ENCODE data around the gene ZNF143. TPM values are rescaled to one million over a fixed set of nuclear protein-coding genes. Genes with fewer than 3 reads are reported as not detected.

Gene ZNF143
- total and polyA plus RNA-seq, 8 donors = 17.3 to 29.4 (median 24.7) TPM

DNA sequence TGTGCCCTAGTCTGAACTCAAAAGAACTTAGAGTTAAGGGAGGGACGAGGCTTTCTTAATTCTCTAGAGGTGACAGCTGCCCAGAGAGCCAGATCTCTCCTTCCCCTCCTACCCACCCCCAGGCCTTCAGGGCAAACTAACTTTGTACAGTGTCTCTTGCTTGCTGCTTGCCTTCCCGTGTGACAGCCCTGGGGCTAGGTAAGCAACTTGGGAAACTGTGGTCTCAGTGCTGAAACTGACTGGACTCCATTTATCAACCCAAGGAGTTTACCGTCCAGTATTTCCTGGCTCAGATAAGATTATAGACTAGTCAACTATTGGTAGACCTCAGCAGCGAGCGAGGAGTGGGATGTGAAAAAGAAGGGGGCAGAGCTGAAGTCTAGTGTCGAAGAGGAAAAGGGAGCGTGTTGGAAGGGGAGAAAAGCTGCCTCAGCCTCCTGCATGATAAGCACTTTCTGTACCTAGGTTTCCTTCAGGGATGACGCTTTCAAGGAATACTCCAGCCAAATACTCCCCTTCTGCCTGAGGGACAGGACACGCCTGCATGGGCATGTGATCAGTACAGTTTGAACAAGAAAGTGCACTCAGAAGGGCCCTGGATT lies 69.3 kb downstream of the ZNF143 start:
- H3K27me3 ChIP-seq = no peaks in the 10 kb centered on the region
- H3K9me3 ChIP-seq = no peaks in the 10 kb centered on the region
- TF ChIP-seq, protein P1, sequence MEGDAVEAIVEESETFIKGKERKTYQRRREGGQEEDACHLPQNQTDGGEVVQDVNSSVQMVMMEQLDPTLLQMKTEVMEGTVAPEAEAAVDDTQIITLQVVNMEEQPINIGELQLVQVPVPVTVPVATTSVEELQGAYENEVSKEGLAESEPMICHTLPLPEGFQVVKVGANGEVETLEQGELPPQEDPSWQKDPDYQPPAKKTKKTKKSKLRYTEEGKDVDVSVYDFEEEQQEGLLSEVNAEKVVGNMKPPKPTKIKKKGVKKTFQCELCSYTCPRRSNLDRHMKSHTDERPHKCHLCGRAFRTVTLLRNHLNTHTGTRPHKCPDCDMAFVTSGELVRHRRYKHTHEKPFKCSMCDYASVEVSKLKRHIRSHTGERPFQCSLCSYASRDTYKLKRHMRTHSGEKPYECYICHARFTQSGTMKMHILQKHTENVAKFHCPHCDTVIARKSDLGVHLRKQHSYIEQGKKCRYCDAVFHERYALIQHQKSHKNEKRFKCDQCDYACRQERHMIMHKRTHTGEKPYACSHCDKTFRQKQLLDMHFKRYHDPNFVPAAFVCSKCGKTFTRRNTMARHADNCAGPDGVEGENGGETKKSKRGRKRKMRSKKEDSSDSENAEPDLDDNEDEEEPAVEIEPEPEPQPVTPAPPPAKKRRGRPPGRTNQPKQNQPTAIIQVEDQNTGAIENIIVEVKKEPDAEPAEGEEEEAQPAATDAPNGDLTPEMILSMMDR (IDR thresholded peaks at IDR 0.05) = no peak
- DNase-seq = no peak
- H3K27ac ChIP-seq = no peak overlapping the region
- H3K4me1 ChIP-seq = peaks cover 4 to 22% of the 10 kb centered on the region in 2 donors
- intact Hi-C loops (cut with DNase I) = no loop called here
- H3K4me3 ChIP-seq = no peak overlapping the region
- H3K36me3 ChIP-seq = peaks cover 4 to 41% of the 10 kb centered on the region in 2 donors
- ATAC-seq = peak; percentile 56

DNA sequence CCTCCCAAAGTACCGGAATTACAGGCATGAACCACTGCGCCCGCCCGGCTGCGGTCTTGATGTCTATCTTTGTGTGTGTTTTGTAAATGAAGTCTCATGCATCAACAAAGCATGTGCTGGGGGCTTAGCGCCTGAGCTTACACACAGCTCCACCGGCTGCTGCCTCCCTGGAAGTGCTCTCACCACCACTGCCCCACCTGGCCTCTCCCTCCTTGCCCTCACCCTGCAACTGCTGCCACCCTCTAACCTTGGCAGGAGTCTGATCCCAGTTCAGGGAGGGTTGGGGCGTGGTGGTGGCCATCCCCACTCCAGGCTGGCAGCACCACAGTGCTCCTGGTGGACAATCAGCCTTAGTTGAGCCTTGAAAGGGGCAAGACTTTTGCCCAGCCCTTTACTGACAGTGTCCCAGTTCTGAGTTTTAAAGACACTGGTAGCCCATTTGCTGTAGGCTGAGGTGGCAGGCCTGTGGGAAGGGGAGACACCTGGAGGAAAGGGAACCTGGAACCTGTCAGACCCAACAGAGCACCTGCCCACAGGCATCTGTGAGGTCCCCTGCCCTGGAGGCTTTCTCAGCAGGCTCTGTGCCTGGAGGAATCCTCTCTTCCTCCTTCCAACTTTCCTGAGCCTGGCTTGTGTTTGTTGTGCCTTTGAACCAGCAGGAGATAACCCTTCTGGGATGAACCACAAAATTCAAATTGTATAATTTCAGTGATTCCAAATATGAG lies 70.3 kb downstream of the ZNF143 start:
- Histone ChIP-seq H3K27me3 (no peaks in the 10 kb centered on the region), H3K4me3 (no peak overlapping the region), H3K36me3 (peaks cover 4 to 32% of the 10 kb centered on the region in 2 donors), H3K9me3 (no peaks in the 10 kb centered on the region), H3K4me1 (peaks cover 4 to 26% of the 10 kb centered on the region in 2 donors), H3K27ac (no peak overlapping the region)
- intact Hi-C loops (cut with DNase I) = no loop called here
- ATAC-seq (peak; percentile 53), DNase-seq (peak in 1 of 4 donors; percentile 52)
- TF ChIP-seq, protein P1 (IDR thresholded peaks at IDR 0.05) = no peak

DNA sequence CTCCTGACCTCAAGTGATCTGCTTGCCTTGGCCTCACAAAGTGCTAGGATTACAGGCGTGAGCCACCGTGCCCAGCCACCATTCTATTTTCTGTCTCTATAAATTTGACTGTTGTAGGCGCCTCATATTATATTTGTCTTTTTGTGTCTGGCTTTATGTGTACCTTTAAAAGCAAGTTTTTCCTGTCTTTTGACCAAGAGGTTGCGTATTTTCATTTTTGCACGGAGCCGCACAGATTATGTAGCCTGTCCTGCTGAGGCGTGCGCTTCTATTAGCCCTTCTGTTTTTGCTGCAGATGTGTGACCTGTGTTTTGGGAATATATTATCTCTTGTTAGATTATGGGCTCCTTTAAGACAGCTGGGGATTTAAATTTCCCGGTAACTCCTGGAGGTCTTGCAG lies 72.2 kb downstream of the ZNF143 start:
- Histone ChIP-seq H3K4me3 (no peak overlapping the region), H3K27ac (no peak overlapping the region), H3K4me1 (peaks cover 4 to 14% of the 10 kb centered on the region in 2 donors), H3K36me3 (peaks cover 4 to 12% of the 10 kb centered on the region in 2 donors), H3K9me3 (no peaks in the 10 kb centered on the region), H3K27me3 (no peaks in the 10 kb centered on the region)
- DNase-seq (no peak), ATAC-seq (no peak)
- intact Hi-C loops (cut with DNase I) = no loop called here
- TF ChIP-seq, protein P1 (IDR thresholded peaks at IDR 0.05) = no peak

DNA sequence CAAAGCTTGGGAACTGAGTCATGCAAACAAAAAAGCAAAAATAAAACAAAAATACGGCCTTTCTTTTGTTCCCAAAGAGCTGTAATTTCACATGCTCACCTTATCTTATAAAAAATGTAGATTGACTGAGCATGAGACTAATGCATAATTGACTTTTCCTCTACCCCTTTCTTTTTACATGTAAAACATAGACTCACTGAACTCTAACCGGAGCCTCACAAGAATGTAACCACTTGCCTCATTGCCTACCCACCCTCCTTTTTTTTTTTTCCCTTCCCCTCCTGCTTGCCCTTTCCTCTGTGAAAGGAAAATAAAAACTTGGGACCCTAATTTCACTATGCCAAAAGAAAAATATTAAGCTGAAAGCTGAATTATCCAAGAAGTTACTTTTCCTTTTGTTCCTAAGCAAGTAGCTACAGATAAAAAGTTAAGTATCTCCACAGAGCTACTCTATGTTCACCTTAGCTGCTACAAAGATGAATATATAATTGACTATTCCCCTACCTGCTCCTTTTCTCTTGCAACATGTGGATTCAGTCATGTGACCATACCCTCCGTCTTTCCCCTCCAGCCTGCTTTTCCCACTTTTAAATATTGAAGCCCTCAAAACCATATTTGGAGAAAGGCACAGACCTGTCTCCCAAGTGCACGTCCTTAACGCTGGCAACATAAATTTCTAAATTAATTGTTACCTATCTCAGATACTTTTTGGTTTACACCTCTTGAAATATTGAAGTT lies 73.1 kb downstream of the ZNF143 start:
- intact Hi-C loops (cut with DNase I) = no loop called here
- TF ChIP-seq, protein P1 (IDR thresholded peaks at IDR 0.05) = no peak
- H3K27ac ChIP-seq = no peak overlapping the region

More for the DNA sequence above, 73.1 kb downstream of the ZNF143 start:
- H3K36me3 ChIP-seq = peaks cover 4 to 5% of the 10 kb centered on the region in 2 donors
- no peak for ATAC-seq
- no peaks in the 10 kb centered on the region for H3K9me3 ChIP-seq
- no peaks in the 10 kb centered on the region for H3K27me3 ChIP-seq
- no peak overlapping the region for H3K4me3 ChIP-seq
- DNase-seq = no peak
- H3K4me1 ChIP-seq = peaks cover 4 to 14% of the 10 kb centered on the region in 2 donors

All from left lung (tissue), 10 donors.